Activated T-cell treated with anti-CD3 and anti-CD28 coated beads, Interleukin-2, amount 50 U/mL, for 24 hours (primary cell): ENCODE data around the gene PPM1N.
A peak's percentile ranks its signal among the peaks of the same experiment; 100 is the strongest.
"Not testable (repeated sequence)": the region's sequence is repeated elsewhere in the genome, so short reads cannot be mapped to it uniquely, and the experiment has no call there.

Experiments used
- DNase-seq: peaks from one replicate; pipeline ENCODE4 v3.0.0-alpha.2; 2020
- H3K27ac Mint-ChIP-seq: 2 replicates; pipeline ENCODE4 v1.8.0; 2020; ENCODE audit warnings: mild to moderate bottlenecking, mixed read lengths
- H3K27me3 Mint-ChIP-seq: 2 replicates; pipeline ENCODE4 v1.8.0; 2020; ENCODE audit warnings: mixed read lengths
- H3K36me3 Mint-ChIP-seq: 2 replicates; pipeline ENCODE4 v1.8.0; 2020; ENCODE audit warnings: low read depth, mixed read lengths
- H3K4me1 Mint-ChIP-seq: 2 replicates; pipeline ENCODE4 v1.8.0; 2020; ENCODE audit warnings: low read depth, mixed read lengths
- H3K4me3 Mint-ChIP-seq: 2 replicates; pipeline ENCODE4 v1.8.0; 2020; ENCODE audit warnings: mild to moderate bottlenecking, moderate library complexity, mixed read lengths
- H3K9me3 Mint-ChIP-seq: 2 replicates; pipeline ENCODE4 v1.8.0; 2020; ENCODE audit warnings: mixed read lengths

PPM1N gene

GRCh38 chr19:45506246-45506988, 8.2 kb downstream of the PPM1N start:
- peaks cover 28% of the 10 kb centered on the region for H3K36me3 Mint-ChIP-seq
- H3K4me3 Mint-ChIP-seq = peak overlapping the region; percentile 94
- peak overlapping the region; percentile 97 for H3K27ac Mint-ChIP-seq
- peak; percentile 99 for DNase-seq
- peaks cover 48% of the 10 kb centered on the region for H3K4me1 Mint-ChIP-seq
- no peaks in the 10 kb centered on the region for H3K27me3 Mint-ChIP-seq
- H3K9me3 Mint-ChIP-seq = no peaks in the 10 kb centered on the region

- no peaks in the 10 kb centered on the region for H3K27me3 Mint-ChIP-seq
- DNase-seq = peak; percentile 92
- no peaks in the 10 kb centered on the region for H3K9me3 Mint-ChIP-seq
- H3K36me3 Mint-ChIP-seq = peaks cover 33% of the 10 kb centered on the region
- H3K4me1 Mint-ChIP-seq = peaks cover 52% of the 10 kb centered on the region
- peak within 1 kb of the TSS; percentile 97 for H3K27ac Mint-ChIP-seq
- peak within 1 kb of the TSS; percentile 94 for H3K4me3 Mint-ChIP-seq
Observed at GRCh38 chr19:45506989-45507871, 9.0 kb downstream of the PPM1N start, which contains the start of gene VASP. Gene VASP (plus strand): TSS chr19:45507479. CDS start chr19:45507772, 293 bp downstream.

GRCh38 chr19:45507872-45508416, 9.7 kb downstream of the PPM1N start:
- peak overlapping the region; percentile 94 for H3K4me3 Mint-ChIP-seq
- DNase-seq = no peak
- peak overlapping the region; percentile 78 for H3K27ac Mint-ChIP-seq
- H3K36me3 Mint-ChIP-seq = peaks cover 35% of the 10 kb centered on the region
- no peaks in the 10 kb centered on the region for H3K9me3 Mint-ChIP-seq
- peaks cover 53% of the 10 kb centered on the region for H3K4me1 Mint-ChIP-seq
- no peaks in the 10 kb centered on the region for H3K27me3 Mint-ChIP-seq

GRCh38 chr19:45508417-45508860, 10.2 kb downstream of the PPM1N start:
- H3K4me1 Mint-ChIP-seq = peaks cover 58% of the 10 kb centered on the region
- H3K9me3 Mint-ChIP-seq = no peaks in the 10 kb centered on the region
- no peaks in the 10 kb centered on the region for H3K27me3 Mint-ChIP-seq
- peak overlapping the region; percentile 78 for H3K27ac Mint-ChIP-seq
- H3K4me3 Mint-ChIP-seq = peak overlapping the region; percentile 94
- H3K36me3 Mint-ChIP-seq = peaks cover 38% of the 10 kb centered on the region
- DNase-seq = peak; percentile 62

GRCh38 chr19:45508861-45509691, 10.8 kb downstream of the PPM1N start:
- H3K9me3 Mint-ChIP-seq = no peaks in the 10 kb centered on the region
- peaks cover 64% of the 10 kb centered on the region for H3K4me1 Mint-ChIP-seq
- H3K36me3 Mint-ChIP-seq = peaks cover 41% of the 10 kb centered on the region
- peak; percentile 54 for DNase-seq
- peak overlapping the region; percentile 95 for H3K27ac Mint-ChIP-seq
- H3K4me3 Mint-ChIP-seq = peak overlapping the region; percentile 94
- H3K27me3 Mint-ChIP-seq = no peaks in the 10 kb centered on the region

GRCh38 chr19:45509692-45510015, 11.4 kb downstream of the PPM1N start:
- Mint-ChIP-seq H3K4me1 (peaks cover 70% of the 10 kb centered on the region), H3K27me3 (no peaks in the 10 kb centered on the region), H3K9me3 (no peaks in the 10 kb centered on the region), H3K4me3 (peak overlapping the region; percentile 94), H3K27ac (peak overlapping the region; percentile 95), H3K36me3 (peaks cover 42% of the 10 kb centered on the region)
- no peak for DNase-seq

GRCh38 chr19:45510352-45510751, 12.1 kb downstream of the PPM1N start:
- Mint-ChIP-seq H3K36me3 (peaks cover 46% of the 10 kb centered on the region), H3K27ac (peak overlapping the region; percentile 95), H3K4me1 (peaks cover 72% of the 10 kb centered on the region), H3K4me3 (peak overlapping the region; percentile 94)
- not testable (repeated sequence) for DNase-seq, H3K27me3 Mint-ChIP-seq, H3K9me3 Mint-ChIP-seq

GRCh38 chr19:45511074-45511473, 12.8 kb downstream of the PPM1N start:
- H3K4me1 Mint-ChIP-seq = peaks cover 73% of the 10 kb centered on the region
- no peaks in the 10 kb centered on the region for H3K9me3 Mint-ChIP-seq
- no peak for DNase-seq
- H3K27me3 Mint-ChIP-seq = no peaks in the 10 kb centered on the region
- H3K36me3 Mint-ChIP-seq = peaks cover 53% of the 10 kb centered on the region
- peak overlapping the region; percentile 95 for H3K27ac Mint-ChIP-seq
- H3K4me3 Mint-ChIP-seq = peak overlapping the region; percentile 94

GRCh38 chr19:45512881-45513483, 14.7 kb downstream of the PPM1N start:
- Mint-ChIP-seq H3K4me1 (peaks cover 66% of the 10 kb centered on the region), H3K27ac (peak overlapping the region; percentile 94), H3K27me3 (no peaks in the 10 kb centered on the region), H3K9me3 (no peaks in the 10 kb centered on the region), H3K4me3 (peak overlapping the region; percentile 18), H3K36me3 (peaks cover 60% of the 10 kb centered on the region)
- no peak for DNase-seq

- DNase-seq = no peak
- Mint-ChIP-seq H3K9me3 (no peaks in the 10 kb centered on the region), H3K4me3 (peak overlapping the region; percentile 58), H3K27me3 (no peaks in the 10 kb centered on the region), H3K27ac (peak overlapping the region; percentile 94), H3K4me1 (peaks cover 60% of the 10 kb centered on the region), H3K36me3 (peaks cover 68% of the 10 kb centered on the region)
Observed at GRCh38 chr19:45514376-45515051, 16.3 kb downstream of the PPM1N start.

- peaks cover 66% of the 10 kb centered on the region for H3K36me3 Mint-ChIP-seq
Observed at GRCh38 chr19:45515081-45515624, 16.9 kb downstream of the PPM1N start.

GRCh38 chr19:45515807-45516401, 17.7 kb downstream of the PPM1N start:
- no peak for DNase-seq
- peaks cover 47% of the 10 kb centered on the region for H3K4me1 Mint-ChIP-seq
- peaks cover 66% of the 10 kb centered on the region for H3K36me3 Mint-ChIP-seq
- no peaks in the 10 kb centered on the region for H3K27me3 Mint-ChIP-seq
- peak overlapping the region; percentile 44 for H3K4me3 Mint-ChIP-seq
- H3K9me3 Mint-ChIP-seq = no peaks in the 10 kb centered on the region
- peak overlapping the region; percentile 94 for H3K27ac Mint-ChIP-seq

More at GRCh38 chr19:45515081-45515624, 16.9 kb downstream of the PPM1N start:
- DNase-seq = peak; percentile 55
- Mint-ChIP-seq H3K4me1 (peaks cover 53% of the 10 kb centered on the region), H3K27ac (peak overlapping the region; percentile 94), H3K27me3 (no peaks in the 10 kb centered on the region), H3K9me3 (no peaks in the 10 kb centered on the region), H3K4me3 (peak overlapping the region; percentile 44)

GRCh38 chr19:45517238-45517637, 19.0 kb downstream of the PPM1N start:
- H3K27ac Mint-ChIP-seq = peak overlapping the region; percentile 73
- no peaks in the 10 kb centered on the region for H3K27me3 Mint-ChIP-seq
- H3K4me1 Mint-ChIP-seq = peaks cover 35% of the 10 kb centered on the region
- no peak overlapping the region for H3K4me3 Mint-ChIP-seq
- H3K9me3 Mint-ChIP-seq = no peaks in the 10 kb centered on the region
- H3K36me3 Mint-ChIP-seq = peaks cover 66% of the 10 kb centered on the region
- DNase-seq = no peak
